A673 (cell line): Measurements from ENCODE around the gene SCN4A.

Experiments
- CTCF ChIP-seq: fragments of 300-800, 200-600 bp; sonication (generic); conservative IDR thresholded peaks from 2 replicates; pipeline ENCODE4 v1.5.1; 2017; ENCODE audit warnings: low read depth, mild to moderate bottlenecking, antibody characterized with exemption, low read length, moderate library complexity, mixed read lengths
- EZH2 ChIP-seq: fragments of 200-600 bp; sonication (generic); IDR thresholded peaks from 2 replicates; pipeline ENCODE4 v1.6.1; 2017; ENCODE audit warnings: borderline replicate concordance, low read depth, mild to moderate bottlenecking, mixed read lengths, antibody characterized with exemption, low read length; ENCODE audit not compliant: poor library complexity, severe bottlenecking

- TF ChIP-seq CTCF = no peak
- no peak for TF ChIP-seq EZH2
Observed at GRCh38 chr17:63988127-63988478, 15.4 kb upstream of the SCN4A start.
